ENCODE measurements around the gene ZNF304. TPM values are rescaled to one million over a fixed set of nuclear protein-coding genes. Genes with fewer than 3 reads are reported as not detected.
"Not testable (repeated sequence)": the region's sequence is repeated elsewhere in the genome, so short reads cannot be mapped to it uniquely, and the experiment has no call there.

ZNF304 gene
- total RNA-seq, 4 donors from 2014 or later = 3.3 to 9.0 (median 5.7) TPM

DNA sequence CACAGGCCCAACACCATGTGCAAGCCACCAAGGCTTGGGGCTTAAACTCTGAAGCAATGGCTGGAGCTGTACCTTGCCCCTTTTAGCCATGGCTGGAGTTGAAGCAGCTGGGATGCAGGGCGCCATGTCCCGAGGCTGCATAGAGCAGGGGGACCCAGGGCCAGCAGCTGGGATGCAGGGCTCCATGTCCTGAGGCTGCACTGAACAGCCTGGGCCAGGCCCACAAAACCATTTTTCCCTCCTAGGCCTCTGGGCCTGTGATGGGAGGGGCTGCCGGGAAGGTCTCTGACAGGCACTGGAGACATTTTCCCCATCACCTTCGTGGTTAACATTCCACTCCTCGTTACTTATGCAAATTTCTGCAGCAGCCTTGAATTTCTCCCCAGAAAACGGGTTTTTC is 23.1 kb downstream of the ZNF304 start:
- Histone ChIP-seq H3K36me3 (peaks cover 10 to 85% (median 24%) of the 10 kb centered on the region in 3 donors), H3K27ac (no peak overlapping the region), H3K4me3 (no peak overlapping the region), H3K4me1 (no peaks in the 10 kb centered on the region), H3K27me3 (no peaks in the 10 kb centered on the region), H3K9me3 (peaks cover 0 to 59% (median 46%) of the 10 kb centered on the region in 3 donors)
- TF ChIP-seq, protein P1, sequence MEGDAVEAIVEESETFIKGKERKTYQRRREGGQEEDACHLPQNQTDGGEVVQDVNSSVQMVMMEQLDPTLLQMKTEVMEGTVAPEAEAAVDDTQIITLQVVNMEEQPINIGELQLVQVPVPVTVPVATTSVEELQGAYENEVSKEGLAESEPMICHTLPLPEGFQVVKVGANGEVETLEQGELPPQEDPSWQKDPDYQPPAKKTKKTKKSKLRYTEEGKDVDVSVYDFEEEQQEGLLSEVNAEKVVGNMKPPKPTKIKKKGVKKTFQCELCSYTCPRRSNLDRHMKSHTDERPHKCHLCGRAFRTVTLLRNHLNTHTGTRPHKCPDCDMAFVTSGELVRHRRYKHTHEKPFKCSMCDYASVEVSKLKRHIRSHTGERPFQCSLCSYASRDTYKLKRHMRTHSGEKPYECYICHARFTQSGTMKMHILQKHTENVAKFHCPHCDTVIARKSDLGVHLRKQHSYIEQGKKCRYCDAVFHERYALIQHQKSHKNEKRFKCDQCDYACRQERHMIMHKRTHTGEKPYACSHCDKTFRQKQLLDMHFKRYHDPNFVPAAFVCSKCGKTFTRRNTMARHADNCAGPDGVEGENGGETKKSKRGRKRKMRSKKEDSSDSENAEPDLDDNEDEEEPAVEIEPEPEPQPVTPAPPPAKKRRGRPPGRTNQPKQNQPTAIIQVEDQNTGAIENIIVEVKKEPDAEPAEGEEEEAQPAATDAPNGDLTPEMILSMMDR (IDR thresholded peaks at IDR 0.05) = no peak
- TF ChIP-seq POLR2A (IDR thresholded peaks at IDR 0.05) = no peak
- DNase-seq = no peak
- WGBS, 2 donors = 89 to 96% methylated on average over 3 to 4 of the region's 6 CpGs
- intact Hi-C loops (cut with DNase I) = no loop called here

DNA sequence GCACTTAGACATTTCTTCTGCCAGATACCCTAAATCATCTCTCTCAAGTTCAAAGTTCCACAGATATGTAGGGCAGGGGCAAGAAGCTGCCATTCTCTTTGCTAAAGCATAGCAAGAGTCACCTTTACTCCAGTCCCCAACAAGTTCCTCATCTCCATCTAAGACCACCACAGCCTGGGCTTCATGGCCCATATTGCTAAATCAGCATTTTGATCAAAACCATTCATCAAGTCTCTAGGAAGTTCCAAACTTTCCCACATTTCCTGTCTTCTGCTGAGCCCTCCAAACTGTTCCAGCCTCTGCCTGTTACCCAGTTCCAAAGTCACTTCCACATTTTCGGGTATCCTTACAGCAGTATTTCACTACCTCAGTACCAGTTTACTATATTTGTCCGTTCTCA is 23.6 kb downstream of the ZNF304 start:
- DNase-seq; H3K27me3 ChIP-seq; intact Hi-C loops (cut with DNase I); H3K4me3 ChIP-seq; H3K27ac ChIP-seq; H3K4me1 ChIP-seq: not testable (repeated sequence)
- whole genome bisulfite sequencing, 2 donors = 94 to 100% methylated on average over 2 of the region's 2 CpGs
- Histone ChIP-seq H3K36me3 (peaks cover 10 to 89% (median 24%) of the 10 kb centered on the region in 3 donors), H3K9me3 (peaks cover 0 to 63% (median 46%) of the 10 kb centered on the region in 3 donors)

DNA sequence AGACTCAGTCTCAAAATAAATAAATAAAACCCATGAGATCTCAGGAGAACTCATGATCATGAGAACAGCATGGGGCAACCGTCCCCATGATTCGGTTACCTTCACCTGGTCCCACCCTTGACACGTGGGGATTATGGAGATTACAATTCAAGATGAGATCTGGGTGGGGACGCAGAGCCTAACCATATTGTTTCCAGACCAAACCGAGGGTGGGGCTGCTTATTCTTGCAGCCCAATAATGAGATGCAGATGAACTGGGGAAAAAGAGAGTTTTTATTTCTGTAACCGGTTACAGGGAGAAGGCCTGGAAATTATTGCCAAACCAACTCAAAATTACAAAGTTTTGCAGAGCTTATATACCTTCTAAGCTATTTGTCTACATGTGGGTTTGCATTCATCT is 25.1 kb downstream of the ZNF304 start:
- H3K9me3 ChIP-seq = peaks cover 0 to 78% (median 46%) of the 10 kb centered on the region in 3 donors
- H3K27me3 ChIP-seq = no peaks in the 10 kb centered on the region
- peaks cover 10 to 84% (median 24%) of the 10 kb centered on the region in 3 donors for H3K36me3 ChIP-seq
- H3K27ac ChIP-seq = no peak overlapping the region
- no peak overlapping the region for H3K4me3 ChIP-seq
- intact Hi-C loops (cut with DNase I) = no loop called here
- 90 to 96% methylated on average over 6 of the region's 6 CpGs for WGBS, 2 donors
- TF ChIP-seq, protein P1 (IDR thresholded peaks at IDR 0.05) = no peak
- TF ChIP-seq POLR2A (IDR thresholded peaks at IDR 0.05) = no peak
- no peaks in the 10 kb centered on the region for H3K4me1 ChIP-seq
- no peak for DNase-seq

DNA sequence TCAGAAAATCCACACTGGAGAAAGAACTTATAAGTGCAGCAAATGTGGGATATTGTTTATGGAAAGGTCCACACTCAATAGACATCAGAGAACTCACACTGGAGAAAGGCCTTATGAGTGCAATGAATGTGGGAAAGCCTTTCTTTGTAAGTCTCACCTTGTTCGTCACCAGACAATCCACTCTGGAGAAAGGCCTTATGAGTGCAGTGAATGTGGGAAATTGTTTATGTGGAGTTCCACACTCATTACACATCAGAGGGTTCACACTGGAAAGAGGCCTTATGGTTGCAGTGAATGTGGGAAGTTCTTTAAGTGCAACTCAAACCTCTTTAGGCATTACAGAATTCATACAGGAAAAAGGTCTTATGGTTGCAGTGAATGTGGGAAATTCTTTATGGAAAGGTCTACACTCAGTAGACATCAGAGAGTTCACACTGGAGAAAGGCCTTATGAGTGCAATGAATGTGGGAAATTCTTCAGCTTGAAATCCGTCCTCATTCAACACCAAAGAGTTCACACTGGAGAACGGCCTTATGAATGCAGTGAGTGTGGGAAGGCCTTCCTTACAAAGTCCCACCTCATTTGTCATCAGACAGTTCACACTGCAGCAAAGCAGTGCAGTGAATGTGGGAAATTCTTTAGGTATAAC is 26.6 kb downstream of the ZNF304 start:
- no peak for TF ChIP-seq POLR2A (IDR thresholded peaks at IDR 0.05)
- TF ChIP-seq, protein P1 (IDR thresholded peaks at IDR 0.05) = no peak

DNA sequence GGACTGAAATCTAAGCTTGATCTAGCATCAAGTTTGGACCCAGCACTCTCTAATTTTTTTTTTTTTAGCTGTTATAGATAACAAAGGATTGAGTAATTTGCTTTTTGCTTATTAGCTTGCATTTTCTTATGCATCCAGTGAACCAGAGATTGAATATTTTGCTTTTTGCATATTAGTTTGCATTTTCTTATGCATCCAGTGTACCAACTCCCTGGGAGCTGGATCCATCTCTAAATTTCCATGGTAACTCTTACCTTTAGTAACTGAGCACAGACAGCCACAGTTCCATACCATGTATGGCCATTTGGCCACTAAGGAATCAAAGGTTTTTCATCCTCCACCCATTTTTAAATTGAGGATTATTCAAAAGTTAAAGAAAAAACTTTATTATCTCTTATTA is 29.9 kb downstream of the ZNF304 start:
- H3K27me3 ChIP-seq = no peaks in the 10 kb centered on the region
- H3K4me1 ChIP-seq = no peaks in the 10 kb centered on the region
- H3K9me3 ChIP-seq = peaks cover 0 to 53% (median 31%) of the 10 kb centered on the region in 3 donors
- no peak overlapping the region for H3K4me3 ChIP-seq
- TF ChIP-seq POLR2A (IDR thresholded peaks at IDR 0.05) = no peak
- TF ChIP-seq, protein P1 (IDR thresholded peaks at IDR 0.05) = no peak
- DNase-seq = no peak
- H3K36me3 ChIP-seq = peaks cover 10 to 37% (median 12%) of the 10 kb centered on the region in 3 donors
- no peak overlapping the region for H3K27ac ChIP-seq
- intact Hi-C loops (cut with DNase I) = no loop called here

More for the DNA sequence above, 26.6 kb downstream of the ZNF304 start:
- Histone ChIP-seq H3K9me3 (peaks cover 0 to 79% (median 46%) of the 10 kb centered on the region in 3 donors), H3K27ac (no peak overlapping the region), H3K36me3 (peaks cover 10 to 70% (median 23%) of the 10 kb centered on the region in 3 donors), H3K4me3 (no peak overlapping the region), H3K4me1 (no peaks in the 10 kb centered on the region), H3K27me3 (no peaks in the 10 kb centered on the region)
- DNase-seq = no peak
- intact Hi-C loops (cut with DNase I) = no loop called here
- WGBS, 2 donors = 89 to 90% methylated on average over 3 of the region's 3 CpGs
